ENCODE data around the gene PFKFB4.
A peak's percentile ranks its signal among the peaks of the same experiment; 100 is the strongest.
"Not testable (repeated sequence)": the region's sequence is repeated elsewhere in the genome, so short reads cannot be mapped to it uniquely, and the experiment has no call there.

PFKFB4 gene

DNA sequence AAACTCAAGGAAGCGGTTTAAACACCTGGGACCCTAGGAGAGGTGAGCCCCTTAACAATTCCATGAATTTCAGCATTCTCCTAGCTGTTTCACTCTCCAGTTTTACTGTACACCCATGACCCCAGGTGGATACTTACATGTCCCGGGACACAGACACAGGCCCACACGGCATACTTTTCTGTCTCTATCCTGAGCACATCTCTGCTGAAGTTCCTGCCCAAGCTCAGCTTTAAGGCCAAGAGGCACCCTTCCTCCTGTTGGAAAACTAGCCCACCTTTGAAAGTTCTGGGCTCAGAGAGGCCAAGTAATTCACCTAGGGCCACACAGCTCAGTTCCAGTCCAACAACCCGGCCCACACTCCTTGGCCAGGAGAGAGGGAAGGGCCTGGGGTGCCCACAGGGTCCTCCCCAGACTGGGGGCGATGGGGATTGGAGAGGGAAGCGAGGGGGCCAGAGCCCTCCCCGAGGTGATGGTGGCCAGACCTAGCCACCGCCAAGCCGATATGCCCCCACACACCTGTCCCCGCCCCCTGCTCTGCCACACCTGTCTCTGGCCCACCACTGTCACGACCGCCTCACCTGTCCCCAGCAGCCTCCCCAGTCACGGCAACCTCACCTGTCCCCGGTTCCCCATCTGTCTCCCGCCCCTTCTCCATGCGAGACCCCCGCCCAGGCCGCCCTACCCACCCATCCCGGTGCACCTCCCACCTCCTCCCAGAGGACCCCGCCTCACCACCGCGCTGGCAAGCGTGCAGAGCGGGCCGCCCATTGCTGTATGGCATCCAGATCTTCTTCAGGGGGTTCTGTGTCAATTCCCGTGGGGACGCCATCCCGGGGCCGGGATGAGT, 431 bp downstream of the PFKFB4 start:
- DNase-seq = no peak

DNA sequence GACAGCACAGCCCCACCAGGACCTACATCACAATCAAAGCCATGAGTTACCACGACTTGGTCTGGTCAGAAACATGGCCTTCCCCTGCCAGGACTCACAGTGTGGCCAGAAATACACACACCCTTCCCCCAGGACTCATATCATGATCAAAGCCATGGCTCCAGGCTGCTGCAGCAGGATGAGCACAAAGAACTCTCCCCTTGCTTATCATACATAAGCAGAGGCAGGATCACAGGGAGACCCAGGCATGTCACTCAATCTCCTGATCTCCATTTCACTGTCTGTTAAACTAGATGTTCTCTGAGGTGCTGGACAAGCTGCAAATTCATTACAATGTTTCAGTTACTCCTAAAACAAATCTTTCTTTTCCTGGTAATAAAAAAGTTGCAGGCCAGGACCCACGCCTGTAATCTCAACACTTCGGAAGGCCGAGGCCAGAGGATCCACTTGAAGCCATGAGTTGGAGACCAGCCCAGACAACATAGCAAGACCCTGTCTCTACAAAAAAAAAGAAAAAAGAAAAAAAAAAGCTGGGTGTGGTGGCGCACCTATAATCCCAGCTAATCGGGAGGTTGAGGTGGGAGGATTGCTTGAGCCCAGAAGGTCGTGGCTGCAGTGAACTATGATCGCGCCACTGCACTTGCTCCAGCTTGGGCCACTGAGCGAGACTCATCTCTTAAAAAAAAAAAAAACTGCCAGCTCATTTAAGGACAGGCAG, 1.2 kb downstream of the PFKFB4 start:
- no peak for DNase-seq

DNA sequence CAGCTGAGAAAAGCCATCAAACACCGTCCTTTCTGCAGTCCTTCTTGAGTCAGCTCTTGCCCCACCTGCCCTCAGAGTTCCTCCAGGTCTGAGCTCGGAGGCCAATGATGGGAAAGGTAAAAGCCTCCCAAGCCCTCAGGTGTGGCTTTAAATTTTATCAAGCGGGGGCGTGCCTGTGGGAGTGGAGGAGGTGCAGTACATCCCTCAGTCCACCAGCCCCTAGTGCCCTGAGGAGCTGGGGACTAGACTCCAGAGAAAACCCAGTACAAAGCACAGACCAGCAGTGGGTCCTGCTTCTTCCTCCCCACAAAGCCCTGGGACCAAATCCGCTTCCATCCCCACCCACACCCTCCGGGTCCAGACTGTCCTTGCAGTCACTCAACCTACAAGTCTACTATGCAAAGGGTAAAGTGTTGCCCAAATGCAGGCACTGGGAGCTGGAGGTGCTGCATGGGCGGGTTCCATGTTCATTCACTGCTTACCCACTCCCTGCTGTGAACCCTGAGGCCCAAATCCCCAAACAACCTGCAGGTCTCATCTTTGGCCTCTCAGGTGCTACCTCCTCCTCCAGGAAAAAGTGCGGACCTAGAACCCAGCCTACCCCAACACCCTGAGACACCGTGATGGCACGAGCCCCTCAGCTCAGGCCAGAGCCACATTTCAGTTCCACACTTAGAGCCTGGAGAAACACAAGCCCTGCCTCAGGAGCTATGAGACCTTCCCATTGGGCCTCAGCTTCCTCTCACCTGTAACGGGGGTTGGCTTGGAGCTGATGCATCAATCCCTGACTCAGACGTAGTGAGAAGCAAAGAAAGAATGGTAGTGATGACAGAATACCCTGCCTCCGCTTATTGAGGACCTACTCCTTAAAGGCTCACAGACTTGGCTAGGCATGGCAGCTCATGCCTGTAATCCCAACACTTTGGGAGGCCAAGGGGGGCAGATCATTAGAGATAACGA, 2.4 kb downstream of the PFKFB4 start:
- DNase-seq = peak; percentile 11

DNA sequence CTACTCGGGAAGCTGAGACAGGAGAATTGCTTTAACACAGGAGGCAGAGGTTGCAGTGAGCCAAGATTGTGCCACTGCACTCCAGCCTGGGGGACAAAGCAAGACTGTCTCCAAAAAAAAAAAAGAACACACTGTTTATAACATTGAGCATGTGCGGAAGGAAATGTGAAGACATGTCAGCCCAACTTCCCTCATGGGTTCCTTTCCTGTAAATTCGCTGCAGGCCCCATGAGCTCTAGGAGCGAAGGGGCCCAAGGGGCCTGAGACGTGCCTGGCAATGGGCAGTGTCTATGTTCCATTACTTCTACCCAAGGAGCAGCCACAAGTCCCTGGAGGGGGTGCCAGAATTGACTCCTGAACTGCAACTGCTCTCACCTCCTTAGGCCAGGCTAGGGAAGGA, 3.2 kb downstream of the PFKFB4 start:
- no peak for DNase-seq

DNA sequence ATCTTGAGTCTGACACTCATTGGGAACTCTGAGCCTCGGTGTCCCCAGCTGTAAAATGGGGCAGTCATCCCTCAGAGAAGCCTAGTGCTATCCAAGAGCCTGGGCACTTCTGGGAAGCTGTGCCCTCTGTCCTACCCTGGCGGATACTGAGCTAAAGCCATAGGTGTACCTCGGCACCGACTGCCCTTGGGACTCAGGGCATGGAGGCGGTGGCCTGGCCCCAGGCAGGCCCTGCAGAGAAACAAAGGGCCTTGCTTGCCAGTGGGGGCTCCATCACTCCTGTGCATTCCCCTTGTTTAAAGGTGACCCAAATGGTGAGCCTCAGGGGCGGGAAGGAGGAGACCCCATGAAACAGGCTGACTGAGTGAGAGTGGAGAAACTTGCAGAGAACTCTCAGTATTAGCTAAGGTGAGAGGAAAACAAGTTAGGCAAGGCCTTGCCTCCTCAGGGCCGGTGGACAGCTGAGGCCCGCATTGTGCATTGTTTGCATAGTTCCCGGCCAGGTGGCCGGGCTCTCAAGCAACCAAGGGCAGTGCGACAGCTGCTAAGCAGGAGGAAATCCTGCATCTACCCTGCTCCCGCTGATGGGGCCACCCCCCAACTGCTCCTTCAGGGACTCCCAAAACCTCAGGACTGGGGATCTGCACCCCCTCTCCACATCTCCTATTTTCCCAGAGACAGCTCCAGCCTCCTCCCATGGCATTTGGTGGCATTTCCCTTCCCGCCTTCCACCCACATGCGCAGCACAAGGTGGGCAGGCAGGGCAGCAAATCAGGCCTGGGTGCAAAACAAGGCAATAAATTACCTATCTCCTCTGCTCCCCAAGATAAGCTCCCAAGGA, 4.3 kb downstream of the PFKFB4 start:
- DNase-seq = peak; percentile 13

DNA sequence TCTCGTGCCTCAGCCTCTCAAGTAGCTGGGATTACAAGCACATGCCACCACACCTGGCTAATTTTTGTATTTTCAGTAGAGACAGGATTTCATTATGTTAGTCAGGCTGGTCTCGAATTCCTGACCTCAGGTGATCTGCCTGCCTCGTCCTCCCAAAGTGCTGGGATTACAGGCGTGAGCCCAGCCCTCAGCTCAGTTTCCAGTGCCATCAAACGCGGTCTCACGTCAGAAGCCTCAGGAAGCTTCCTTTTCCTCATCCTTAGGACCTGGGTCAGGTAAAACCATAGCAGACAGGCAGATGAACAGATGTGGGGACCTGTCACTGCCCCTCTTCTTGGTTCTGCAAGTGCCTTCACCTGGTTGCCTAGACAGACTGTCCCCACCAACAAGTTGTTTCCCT, 5.0 kb downstream of the PFKFB4 start:
- DNase-seq = peak; percentile 8

DNA sequence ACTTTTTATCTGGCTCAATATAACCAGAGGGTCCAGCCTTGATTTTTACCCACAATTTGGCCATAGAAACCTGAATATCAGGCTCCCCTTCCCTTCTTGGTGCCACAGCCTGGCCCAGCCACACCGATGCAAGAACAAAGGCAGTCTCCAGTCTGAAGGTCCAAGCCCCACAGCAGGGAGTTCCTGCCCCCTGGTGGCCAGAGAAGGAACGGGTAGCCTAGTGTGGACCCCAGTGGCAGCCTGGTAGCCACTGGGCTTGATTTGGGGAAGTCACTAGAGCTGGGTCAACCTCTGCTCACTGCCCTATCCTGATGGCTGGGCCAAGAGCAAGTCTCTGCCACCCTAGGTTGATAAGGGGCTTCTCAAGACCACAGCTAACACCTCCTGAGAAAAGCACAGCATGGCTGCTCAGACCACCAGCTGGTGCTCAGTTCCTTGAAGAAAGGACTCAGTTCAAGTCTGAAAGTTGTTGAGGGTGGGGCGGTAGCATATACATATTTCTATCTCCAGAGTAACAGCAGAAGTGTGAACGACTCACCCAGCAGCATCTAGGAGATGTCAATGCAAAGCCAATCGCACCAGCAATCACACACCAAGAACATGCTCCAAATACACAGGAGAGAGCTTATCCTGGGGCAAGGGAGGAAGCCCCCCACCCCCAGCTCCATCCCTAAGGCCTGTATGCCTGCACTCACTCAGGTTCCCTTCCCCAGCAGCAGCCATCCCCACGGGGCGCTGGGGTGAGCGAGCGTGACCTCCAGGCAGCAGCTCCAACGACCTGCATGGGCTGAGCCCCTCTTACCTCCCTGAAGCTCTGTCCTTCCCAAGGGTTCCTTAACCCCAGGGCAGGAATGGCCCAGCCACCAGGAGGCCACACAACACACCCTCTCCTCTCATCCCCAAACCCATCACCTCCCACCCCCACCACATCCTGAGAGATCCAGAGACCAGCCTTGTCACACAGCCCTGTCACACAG, 7.6 kb downstream of the PFKFB4 start:
- peak; percentile 85 for DNase-seq

DNA sequence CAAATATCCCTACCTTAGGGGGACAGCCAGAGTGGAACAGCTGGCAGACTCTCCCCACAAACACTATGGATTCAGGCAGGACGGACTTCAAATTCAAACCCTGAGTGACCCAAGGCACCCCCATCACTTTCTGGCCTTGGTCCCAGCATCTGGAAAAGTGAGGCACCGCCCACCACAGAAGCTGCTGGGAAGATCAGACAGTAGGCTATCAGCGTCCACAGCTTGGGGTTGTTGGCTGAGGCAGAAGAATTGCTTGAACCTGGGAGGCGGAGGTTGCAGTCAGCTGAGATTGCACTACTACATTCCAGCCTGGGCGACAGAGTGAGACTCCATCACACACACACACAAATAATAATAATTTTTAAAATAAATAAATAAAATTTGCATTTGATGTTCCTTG, 8.5 kb downstream of the PFKFB4 start:
- no peak for DNase-seq

DNA sequence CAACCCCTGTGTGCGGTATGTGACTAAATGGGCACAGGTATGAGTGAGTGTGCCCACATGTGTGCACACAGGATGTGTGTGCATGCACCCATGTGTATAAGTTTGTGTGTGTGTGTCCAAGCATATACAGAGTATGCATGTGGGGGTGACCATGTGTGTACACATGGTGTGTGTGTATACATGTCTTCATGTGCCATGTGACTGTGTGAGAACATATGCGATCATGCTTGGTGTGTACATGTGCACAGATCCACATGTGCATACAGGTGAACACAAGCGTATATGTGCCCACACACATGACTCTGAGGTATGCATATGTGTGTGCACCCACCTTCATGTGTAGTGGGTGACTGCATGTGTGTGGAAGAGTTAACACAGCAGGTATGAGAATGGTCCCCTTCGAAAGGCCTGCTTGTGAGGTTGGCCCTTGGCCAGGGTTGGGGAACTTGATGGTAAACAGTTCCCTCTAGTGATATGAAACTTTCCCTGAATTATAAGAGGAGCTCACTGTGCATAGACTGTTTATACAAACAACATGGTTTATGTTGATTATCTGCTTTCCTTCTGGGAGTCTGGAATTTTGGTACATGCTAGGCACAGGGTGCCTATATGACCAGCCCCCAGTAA, 10.3 kb downstream of the PFKFB4 start:
- peak; percentile 24 for DNase-seq

DNA sequence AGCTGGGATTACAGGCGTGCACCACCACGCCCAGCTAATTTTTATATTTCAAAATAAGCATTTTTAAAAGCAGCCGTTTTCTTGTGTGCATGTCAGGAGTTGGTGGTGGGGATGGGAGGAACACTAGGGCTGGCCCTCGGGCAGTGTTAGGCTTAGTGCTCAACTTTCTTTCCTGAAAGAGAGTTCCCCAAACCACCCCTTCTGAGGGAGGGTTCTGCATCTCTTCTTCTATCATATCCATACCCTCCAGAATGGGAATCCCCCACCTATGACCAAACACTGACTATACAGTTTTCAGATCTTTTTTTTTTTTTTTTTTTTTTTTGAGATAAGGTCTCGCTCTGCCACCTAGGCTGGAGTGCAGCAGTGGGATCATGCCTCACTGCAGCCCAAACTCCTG, 12.5 kb downstream of the PFKFB4 start:
- no peak for DNase-seq

DNA sequence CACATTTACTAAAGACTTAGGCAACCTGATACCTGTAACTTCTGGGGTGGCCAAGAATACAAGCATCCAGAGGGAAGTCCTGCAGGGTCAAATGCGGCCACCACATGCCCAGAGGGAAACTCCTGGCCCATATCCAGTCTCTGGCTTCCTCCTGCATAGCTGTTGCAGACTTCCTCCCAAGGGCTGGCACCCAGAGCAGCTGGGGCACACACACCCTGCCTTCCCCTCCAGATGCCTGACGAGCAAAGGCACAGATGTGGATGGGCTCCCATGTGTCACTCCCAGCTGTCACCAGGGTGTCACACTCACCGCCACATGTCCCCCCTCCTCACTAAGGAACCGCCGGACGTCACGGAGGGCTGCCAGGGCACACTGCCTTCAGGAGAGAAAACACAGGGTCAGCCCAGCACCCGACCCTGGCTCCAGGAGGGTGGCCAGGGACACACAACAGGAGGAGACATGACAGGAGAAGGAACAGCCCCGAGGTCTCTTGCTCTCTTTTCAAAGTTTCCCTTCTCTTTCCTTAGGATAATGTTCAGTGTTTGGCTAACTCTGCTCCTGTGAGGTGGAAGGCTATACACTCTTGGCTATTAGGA, 13.2 kb downstream of the PFKFB4 start:
- DNase-seq = peak; percentile 47

DNA sequence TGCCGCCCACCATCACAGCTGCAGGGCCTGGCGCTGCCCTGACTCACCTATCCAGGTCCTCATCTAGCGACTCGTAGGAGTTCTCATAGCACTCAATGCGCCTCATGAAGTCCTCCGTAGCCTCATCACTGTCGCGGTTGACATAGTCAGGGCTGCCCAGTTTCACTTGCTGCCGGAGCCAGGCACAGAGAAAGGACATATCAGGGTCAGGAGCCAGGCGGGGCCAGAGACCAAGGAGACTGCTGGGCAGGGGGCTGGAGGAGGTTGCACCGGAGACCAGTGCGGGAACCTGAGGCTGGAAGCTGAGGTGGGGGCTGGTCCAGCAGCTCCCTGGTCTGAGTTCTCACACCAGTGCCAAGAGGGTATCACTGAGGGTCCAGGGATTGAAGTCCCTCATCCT, 18.2 kb downstream of the PFKFB4 start:
- DNase-seq = no peak

DNA sequence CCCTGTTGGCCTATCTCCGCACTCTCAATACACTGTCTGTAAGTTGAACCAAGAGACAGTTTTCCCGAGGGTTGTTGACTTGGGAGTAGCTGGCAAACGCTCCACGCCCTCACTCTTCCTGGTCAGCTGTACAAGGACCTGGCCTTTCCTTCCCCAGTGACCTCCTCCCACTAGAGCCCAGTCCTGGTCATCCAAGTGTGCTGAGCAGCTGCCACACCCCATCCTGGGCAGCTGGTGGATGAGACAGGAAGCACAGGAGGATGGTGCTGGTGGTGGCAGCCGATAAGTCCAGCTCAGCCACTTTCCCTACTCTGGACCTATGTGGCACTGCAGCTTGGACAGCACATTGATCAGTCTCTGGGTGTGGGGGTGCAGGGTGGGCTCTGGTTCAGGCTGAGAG, 19.8 kb downstream of the PFKFB4 start:
- DNase-seq = no peak

DNA sequence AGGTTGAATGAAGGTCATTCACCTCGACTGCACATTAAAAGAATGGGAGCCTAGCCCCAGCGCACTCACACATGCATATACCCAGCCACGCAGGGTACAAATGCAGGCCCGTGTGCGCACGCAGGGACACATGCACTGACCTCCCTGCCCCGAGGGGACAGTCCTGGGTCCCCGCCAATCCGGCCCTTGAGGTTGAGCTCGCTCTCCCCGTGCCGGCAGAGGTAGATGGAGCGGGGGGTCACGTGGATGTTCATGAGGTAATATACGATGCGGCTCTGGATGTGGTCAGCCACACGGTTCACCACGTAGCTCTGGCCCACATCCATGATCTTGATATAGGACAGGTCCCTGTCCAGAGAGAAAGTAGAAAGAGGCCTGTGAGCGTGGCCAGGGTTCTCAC, 20.5 kb downstream of the PFKFB4 start:
- no peak for DNase-seq

DNA sequence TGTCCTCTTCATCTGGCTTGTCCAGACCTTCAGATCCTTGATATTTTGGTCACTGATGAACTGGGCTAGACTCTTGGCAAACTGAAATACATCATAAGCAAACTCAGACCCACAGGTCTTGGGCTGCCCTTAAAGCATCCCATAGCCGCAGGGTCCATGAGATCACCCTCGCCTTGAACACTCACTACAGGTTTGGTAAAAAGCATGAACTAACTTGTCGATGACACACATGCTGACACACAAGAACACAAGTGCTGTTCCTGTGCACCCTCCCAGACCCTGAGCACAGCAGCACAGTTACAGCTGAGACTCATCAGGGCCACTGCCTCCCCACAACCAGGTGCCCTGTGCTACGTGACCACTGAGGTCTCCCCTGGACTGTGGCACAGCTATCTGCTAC, 21.0 kb downstream of the PFKFB4 start:
- DNase-seq = no peak

DNA sequence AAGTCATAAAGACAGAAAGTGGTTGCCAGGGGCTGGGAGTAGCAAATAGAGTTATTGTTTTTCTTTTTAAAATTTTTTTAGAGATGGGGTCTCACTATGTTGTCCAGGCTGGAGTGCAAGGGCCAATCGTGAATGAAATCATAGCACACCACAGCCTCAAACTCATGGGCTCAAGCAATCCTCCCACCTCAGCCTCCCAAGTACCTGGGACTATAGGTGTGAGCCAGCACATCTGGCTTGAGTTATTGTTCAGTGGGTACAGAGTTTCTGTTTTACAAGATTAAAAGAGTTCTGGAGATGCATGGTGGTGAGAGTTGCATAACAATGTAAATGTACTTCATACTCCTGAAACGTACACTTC, 23.6 kb downstream of the PFKFB4 start:
- no peak for DNase-seq

DNA sequence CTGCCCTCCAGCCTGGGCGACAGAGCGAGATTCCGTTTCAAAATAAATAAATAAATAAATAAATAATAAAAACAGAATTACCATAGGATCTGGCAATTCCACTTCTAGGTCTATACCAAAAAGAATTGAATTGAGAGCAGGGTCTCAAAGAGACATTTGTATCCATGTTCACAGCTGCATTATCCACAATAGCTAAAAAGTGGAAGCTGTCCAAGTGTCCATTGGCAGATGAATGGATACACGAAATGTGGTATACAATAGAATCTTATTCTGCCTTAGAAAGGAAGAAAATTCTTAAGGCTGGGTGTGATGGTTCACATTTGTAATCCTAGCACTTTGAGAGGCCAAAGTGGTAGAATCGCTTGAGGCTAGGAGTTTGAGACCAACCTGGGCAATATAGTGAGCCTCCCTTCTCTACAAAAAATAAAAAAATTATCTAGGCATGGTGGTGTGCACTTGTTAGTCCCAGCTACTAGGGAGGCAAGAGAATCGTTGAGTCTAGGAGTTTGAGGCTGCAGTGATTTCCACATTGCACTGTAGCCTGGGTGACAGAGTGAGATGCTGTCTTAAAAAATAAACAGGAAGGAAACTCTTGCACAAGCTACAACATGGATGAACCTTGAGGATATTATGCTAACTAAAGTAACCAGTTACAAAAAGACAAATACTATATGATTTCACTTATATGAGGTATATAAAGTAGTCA, 24.2 kb downstream of the PFKFB4 start:
- no peak for DNase-seq

DNA sequence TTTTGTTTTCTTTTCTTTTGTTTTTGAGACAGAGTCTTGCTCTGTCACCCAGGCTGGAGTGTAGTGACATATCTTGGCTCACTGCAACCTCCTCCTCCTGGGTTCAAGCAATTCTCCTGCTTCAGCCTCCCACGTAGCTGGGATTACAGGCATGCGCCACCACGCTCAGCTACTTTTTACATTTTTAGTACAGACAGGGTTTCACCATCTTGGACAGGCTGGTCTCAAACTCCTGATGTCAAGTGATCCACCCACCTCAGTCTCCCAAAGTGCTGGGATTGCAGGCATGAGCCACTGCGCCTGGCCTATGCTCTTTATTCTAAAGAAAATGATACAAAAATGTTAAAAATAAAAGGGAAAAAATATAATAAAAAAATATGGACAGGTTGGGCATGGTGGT, 25.9 kb downstream of the PFKFB4 start:
- DNase-seq = not testable (repeated sequence)

DNA sequence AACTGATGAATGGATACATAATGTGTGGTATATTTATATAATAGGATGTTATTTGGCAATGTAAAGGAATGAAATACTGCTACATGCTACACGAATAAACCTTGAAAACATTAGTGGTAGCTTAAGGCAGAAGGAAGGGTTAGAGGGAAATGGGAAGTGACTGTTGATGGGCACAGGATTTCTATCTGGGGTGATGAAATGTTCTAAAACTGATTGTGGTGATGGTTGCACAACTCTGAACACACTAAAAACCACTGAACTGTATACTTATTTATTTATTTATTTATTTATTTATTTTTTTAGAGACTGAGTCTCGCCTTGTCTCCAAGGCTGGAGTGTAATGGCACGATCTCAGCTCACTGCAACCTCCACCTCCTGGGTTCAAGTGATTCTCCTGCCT, 27.8 kb downstream of the PFKFB4 start:
- no peak for DNase-seq

DNA sequence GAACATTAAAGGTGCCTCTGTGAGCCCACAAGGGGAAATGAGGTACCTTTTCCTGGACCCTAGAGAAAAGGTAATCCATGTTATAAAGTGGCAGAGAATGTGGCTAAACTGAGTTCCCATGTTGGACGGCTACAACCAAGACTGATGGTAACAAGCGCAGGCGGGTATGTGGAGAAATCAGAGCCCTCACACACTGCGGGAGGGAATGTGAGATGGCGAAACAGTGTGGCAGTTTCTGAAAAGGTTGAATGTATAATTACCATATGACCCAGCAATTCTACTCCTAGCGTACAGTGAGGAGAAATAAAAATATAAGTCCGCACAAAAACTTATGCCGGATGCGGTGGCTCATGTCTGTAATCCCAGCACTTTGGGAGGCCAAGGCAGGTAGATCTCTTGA, 28.6 kb downstream of the PFKFB4 start:
- DNase-seq = no peak

Data from femur (tissue), 1 donor.